ENCODE results near the gene GTF3C1.

The GTF3C1 gene

GRCh38 chr16:27452569-27453493, 96.9 kb downstream of the GTF3C1 start:
- TF ChIP-seq ZFP3 (CRISPR knock-in tag; IDR thresholded peaks at IDR 0.05) (no peak), BACH2 (CRISPR knock-in tag; IDR thresholded peaks at IDR 0.05; ENCODE audit: borderline replicate concordance) (no peak), SNAI2 (CRISPR knock-in tag; IDR thresholded peaks at IDR 0.05) (no peak), ZFP30 (CRISPR knock-in tag; IDR thresholded peaks at IDR 0.05) (no peak), ZC3H10 (CRISPR knock-in tag; IDR thresholded peaks at IDR 0.05) (no peak), OSR1 (CRISPR knock-in tag; IDR thresholded peaks at IDR 0.05) (no peak), ISL1 (CRISPR knock-in tag; IDR thresholded peaks at IDR 0.05) (no peak)
- TF ChIP-seq, protein P1, sequence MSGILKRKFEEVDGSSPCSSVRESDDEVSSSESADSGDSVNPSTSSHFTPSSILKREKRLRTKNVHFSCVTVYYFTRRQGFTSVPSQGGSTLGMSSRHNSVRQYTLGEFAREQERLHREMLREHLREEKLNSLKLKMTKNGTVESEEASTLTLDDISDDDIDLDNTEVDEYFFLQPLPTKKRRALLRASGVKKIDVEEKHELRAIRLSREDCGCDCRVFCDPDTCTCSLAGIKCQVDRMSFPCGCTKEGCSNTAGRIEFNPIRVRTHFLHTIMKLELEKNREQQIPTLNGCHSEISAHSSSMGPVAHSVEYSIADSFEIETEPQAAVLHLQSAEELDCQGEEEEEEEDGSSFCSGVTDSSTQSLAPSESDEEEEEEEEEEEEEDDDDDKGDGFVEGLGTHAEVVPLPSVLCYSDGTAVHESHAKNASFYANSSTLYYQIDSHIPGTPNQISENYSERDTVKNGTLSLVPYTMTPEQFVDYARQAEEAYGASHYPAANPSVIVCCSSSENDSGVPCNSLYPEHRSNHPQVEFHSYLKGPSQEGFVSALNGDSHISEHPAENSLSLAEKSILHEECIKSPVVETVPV (CRISPR knock-in tag; IDR thresholded peaks at IDR 0.05), result no peak
- no peak for ATAC-seq

DNA sequence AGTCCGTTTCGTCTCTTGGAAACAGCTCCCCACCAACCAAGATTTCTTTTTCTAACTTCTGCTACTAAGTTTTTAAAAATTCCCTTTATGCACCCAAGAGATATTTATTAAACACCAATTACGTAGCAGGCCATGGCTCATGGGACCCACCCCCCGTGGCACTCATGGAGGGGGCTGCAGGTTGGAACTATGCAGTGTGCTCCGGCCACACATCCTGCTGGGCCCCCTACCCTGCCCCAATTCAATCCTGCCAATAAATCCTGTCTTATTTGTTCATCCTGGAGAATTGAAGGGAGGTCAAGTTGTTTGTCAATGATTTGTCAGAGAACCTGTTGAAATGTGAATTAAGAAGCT, 99.5 kb downstream of the GTF3C1 start:
- TF ChIP-seq, protein P2, sequence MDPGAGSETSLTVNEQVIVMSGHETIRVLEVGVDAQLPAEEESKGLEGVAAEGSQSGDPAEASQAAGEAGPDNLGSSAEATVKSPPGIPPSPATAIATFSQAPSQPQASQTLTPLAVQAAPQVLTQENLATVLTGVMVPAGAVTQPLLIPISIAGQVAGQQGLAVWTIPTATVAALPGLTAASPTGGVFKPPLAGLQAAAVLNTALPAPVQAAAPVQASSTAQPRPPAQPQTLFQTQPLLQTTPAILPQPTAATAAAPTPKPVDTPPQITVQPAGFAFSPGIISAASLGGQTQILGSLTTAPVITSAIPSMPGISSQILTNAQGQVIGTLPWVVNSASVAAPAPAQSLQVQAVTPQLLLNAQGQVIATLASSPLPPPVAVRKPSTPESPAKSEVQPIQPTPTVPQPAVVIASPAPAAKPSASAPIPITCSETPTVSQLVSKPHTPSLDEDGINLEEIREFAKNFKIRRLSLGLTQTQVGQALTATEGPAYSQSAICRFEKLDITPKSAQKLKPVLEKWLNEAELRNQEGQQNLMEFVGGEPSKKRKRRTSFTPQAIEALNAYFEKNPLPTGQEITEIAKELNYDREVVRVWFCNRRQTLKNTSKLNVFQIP (CRISPR knock-in tag; IDR thresholded peaks at IDR 0.05; ENCODE audit: borderline replicate concordance, low read depth), result no peak
- TF ChIP-seq ARNTL (CRISPR knock-in tag; IDR thresholded peaks at IDR 0.05; ENCODE audit: borderline replicate concordance, low read depth) (no peak), CSDC2 (CRISPR knock-in tag; IDR thresholded peaks at IDR 0.05) (no peak), ZNF565 (CRISPR knock-in tag; conservative IDR thresholded peaks at IDR 0.05; ENCODE audit: low read depth) (no peak), ZFP30 (CRISPR knock-in tag; IDR thresholded peaks at IDR 0.05) (no peak), TCF4 (CRISPR knock-in tag; IDR thresholded peaks at IDR 0.05; ENCODE audit: borderline replicate concordance) (no peak), ZFP3 (CRISPR knock-in tag; IDR thresholded peaks at IDR 0.05) (no peak), ZC3H10 (CRISPR knock-in tag; IDR thresholded peaks at IDR 0.05) (no peak)
- ATAC-seq, result no peak

- TF ChIP-seq SNAI2 (CRISPR knock-in tag; IDR thresholded peaks at IDR 0.05) (no peak), RARB (CRISPR knock-in tag; IDR thresholded peaks at IDR 0.05) (no peak), ZNF565 (CRISPR knock-in tag; conservative IDR thresholded peaks at IDR 0.05; ENCODE audit: low read depth) (no peak), ZFP30 (CRISPR knock-in tag; IDR thresholded peaks at IDR 0.05) (no peak), ZNF8 (CRISPR knock-in tag; IDR thresholded peaks at IDR 0.05) (no peak)
- no peak for ATAC-seq
These were observed 100.1 kb downstream of the GTF3C1 start for GRCh38 chr16:27449434-27450195.

DNA sequence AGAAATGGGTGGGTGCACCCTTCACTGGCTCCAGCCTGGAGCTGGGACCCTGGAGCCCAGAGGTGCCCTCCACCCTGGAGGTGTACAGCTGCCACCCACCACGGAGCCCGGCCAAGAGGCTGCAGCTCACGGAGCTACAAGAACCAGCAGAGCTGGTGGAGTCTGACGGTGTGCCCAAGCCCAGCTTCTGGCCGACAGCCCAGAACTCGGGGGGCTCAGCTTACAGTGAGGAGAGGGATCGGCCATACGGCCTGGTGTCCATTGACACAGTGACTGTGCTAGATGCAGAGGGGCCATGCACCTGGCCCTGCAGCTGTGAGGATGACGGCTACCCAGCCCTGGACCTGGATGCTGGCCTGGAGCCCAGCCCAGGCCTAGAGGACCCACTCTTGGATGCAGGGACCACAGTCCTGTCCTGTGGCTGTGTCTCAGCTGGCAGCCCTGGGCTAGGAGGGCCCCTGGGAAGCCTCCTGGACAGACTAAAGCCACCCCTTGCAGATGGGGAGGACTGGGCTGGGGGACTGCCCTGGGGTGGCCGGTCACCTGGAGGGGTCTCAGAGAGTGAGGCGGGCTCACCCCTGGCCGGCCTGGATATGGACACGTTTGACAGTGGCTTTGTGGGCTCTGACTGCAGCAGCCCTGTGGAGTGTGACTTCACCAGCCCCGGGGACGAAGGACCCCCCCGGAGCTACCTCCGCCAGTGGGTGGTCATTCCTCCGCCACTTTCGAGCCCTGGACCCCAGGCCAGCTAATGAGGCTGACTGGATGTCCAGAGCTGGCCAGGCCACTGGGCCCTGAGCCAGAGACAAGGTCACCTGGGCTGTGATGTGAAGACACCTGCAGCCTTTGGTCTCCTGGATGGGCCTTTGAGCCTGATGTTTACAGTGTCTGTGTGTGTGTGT, 100.9 kb downstream of the GTF3C1 start:
- TF ChIP-seq BACH2 (CRISPR knock-in tag; IDR thresholded peaks at IDR 0.05; ENCODE audit: borderline replicate concordance) (no peak), SNAI2 (CRISPR knock-in tag; IDR thresholded peaks at IDR 0.05) (no peak), ARNTL (CRISPR knock-in tag; IDR thresholded peaks at IDR 0.05; ENCODE audit: borderline replicate concordance, low read depth) (no peak), ZFP3 (CRISPR knock-in tag; IDR thresholded peaks at IDR 0.05) (no peak), ZNF70 (CRISPR knock-in tag; IDR thresholded peaks at IDR 0.05) (no peak)
- TF ChIP-seq, protein P3, sequence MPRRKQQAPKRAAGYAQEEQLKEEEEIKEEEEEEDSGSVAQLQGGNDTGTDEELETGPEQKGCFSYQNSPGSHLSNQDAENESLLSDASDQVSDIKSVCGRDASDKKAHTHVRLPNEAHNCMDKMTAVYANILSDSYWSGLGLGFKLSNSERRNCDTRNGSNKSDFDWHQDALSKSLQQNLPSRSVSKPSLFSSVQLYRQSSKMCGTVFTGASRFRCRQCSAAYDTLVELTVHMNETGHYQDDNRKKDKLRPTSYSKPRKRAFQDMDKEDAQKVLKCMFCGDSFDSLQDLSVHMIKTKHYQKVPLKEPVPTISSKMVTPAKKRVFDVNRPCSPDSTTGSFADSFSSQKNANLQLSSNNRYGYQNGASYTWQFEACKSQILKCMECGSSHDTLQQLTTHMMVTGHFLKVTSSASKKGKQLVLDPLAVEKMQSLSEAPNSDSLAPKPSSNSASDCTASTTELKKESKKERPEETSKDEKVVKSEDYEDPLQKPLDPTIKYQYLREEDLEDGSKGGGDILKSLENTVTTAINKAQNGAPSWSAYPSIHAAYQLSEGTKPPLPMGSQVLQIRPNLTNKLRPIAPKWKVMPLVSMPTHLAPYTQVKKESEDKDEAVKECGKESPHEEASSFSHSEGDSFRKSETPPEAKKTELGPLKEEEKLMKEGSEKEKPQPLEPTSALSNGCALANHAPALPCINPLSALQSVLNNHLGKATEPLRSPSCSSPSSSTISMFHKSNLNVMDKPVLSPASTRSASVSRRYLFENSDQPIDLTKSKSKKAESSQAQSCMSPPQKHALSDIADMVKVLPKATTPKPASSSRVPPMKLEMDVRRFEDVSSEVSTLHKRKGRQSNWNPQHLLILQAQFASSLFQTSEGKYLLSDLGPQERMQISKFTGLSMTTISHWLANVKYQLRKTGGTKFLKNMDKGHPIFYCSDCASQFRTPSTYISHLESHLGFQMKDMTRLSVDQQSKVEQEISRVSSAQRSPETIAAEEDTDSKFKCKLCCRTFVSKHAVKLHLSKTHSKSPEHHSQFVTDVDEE (CRISPR knock-in tag; IDR thresholded peaks at IDR 0.05), result no peak
- no peak for ATAC-seq
